HL-60/S4 treated with phorbol 12-myristate 13-acetate at 8.2 ng/mL for 4 days and 3 days (cell line): Measurements from ENCODE around the gene BCAT1.
"Not testable (repeated sequence)": the region's sequence is repeated elsewhere in the genome, so short reads cannot be mapped to it uniquely, and the experiment has no call there.

Experiments used
- in situ Hi-C: fragments of 300-500 bp; cut with MboI; formaldehyde crosslinking; loops from 2 replicates; pipeline ENCODE4 v1.15.0; 2022; ENCODE audit warnings: low sequenced_read_pairs

The BCAT1 gene

DNA sequence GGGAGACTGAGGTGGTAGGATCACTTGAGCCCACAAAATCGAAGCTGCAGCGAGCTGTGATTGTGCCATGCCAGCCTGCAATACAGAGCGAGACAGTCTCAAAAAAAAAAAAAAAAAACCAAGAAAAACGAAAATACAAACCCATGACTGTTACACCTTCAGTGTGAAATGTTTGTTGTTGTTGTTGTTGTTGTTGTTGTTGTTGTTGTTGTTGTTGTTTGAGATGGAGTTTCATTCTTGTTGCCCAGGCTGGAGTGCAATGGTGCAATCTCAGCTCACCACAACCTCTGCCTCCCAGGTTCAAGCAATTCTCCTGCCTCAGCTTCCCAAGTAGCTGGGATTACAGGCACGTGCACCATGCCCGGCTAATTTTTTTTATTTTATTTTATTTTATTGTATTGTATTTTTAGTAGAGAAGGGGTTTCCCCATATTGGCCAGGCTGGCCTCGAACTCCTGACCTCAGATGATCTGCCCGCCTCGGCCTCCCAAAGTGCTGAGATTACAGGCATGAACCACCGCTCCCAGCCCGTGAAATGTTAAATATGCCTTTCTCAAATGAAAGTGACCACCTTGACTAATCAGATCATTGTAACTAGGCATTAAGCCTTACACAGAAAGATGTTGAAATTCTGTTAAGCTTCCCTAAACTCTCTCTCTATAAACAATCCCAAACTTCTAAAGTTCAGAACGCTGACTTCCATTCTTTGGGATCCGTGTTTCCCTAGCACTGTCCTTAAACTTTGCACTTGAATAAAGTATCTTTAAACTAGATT lies 20.2 kb downstream of the BCAT1 start:
- in situ Hi-C loops = not testable (repeated sequence)

DNA sequence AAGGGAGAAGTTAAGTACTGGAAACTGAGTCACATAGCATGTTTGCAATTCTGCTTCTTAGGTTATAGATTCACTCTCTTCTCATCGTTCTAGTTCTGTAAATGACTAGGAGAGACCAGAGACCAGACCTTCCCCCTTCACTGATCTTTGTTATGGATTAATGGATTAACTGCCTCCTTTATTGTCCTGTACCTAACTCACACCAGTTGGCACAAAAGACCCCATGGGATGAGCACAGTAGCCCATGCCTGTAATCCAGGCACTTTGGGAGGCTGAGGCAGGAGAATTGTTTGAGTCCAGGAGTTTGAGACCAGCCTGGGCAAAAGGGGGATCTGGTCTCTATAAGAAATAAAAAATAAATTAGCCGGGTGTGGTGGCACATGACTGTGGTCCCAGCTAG lies 20.8 kb downstream of the BCAT1 start:
- in situ Hi-C loops = no loop called here

DNA sequence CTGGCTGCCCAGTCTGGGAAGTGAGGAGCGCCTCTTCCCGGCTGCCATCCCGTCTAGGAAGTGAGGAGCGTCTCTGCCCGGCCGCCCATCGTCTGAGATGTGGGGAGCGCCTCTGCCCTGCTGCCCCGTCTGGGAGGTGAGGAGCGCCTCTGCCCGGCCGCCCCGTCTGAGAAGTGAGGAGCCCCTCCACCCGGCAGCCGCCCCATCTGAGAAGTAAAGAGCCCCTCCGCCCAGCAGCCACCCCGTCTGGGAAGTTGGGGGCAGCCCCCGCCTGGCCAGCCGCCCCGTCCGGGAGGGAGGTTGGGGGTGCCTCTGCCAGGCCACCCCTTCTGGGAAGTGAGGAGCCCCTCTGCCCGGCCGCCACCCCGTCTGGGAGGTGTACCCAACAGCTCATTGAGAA lies 22.8 kb downstream of the BCAT1 start:
- in situ Hi-C loops = not testable (repeated sequence)

DNA sequence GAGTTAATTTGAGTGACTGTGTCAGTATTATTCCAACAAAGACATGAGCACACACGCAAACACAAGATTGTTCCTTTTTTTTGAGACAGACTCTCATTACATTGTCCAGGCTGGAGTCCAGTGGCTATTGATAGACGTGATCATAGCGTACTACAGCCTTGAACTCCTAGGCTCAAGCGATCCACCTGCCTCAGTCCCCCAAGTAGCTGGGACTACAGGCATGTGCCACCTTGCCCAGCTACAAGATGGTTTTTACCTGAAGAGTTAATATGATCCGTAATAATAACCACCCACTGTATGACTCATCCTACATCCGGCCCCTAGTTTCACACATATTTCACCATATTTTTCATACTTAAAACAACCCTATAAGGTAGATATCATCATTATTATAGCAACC lies 26.8 kb downstream of the BCAT1 start:
- in situ Hi-C loops = no loop called here

DNA sequence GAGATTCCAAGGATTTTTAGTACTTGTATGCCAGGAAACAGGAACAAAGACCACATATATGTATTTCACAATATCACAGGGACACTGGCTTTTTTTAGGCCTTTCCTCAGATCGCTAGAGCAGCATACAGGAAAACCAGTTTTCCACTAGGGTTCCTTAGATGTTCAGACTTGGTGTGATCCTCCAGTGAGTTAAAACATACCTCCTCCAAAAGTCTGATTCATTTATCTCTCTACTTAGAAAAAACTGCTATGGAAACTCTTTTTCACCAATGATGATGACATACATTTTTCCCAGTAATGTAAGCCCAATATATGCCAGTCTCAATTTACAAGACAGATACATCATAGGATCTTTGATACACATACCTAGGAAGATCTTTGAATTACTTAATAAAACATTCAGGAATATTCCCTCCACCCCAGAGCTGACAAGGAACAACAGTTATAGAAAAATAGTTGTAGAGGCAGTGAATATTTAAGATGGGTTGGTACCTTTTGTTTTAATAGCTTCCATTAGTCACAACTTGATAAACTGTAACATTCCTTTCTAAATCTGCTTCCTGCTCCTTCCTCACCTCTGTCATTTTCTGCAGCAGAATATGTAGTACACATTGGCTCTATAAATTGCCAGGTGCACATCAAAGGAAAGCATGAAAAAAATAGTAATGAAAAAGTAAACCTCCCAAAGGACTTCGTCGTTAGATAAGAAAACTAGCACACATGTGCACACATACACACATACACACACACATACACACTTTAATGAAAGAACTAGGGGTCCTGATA lies 27.5 kb downstream of the BCAT1 start:
- in situ Hi-C loops = no loop called here

DNA sequence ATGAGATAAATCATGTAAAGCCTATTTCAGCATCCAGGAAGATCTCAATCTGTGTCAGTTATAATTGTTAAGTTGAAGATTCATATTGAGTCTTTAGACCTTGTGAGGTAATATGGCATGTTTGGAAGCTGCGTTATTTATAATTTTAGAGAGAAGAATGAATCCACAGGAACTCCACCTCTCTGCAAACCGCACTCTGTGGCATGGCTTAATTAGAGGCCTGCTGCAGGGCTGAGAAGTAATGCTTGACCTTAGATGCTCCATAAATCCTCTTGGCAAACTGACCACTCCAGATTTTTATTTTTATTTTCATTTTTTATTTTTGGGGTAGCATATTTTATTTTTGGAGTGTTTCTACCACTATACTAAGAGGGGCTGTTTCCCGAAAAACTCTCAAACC lies 28.8 kb downstream of the BCAT1 start:
- in situ Hi-C loops = no loop called here

DNA sequence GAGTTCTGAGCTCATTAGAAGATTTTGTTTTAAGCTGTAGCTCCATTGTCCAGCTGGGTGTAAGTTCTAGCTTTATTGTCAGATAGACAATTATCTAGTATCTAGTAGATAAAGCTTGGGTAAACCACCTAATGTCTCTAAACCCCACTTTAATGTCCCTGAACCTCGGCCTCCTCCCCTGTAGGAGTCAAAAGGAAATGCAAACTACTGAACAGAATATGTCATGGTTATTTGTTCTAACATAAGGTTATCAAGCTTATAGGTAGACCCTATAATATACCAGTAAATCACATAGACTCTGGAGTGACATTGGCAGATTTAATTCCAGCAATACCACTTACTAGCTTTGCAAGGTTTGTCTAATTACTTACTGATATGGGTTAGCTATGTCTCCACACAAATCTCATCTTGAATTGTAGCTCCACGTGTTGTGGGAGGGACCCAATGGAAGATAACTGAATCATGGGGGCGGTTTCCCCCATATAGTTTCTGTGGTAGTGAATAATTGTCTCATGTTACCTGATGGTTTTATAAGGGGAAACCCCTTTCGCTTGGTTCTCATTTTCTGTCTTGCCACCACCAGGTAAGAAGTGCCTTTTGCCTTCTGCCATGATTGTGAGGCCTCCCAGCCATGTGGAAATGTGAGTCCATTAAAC lies 29.4 kb downstream of the BCAT1 start:
- in situ Hi-C loops = no loop called here

DNA sequence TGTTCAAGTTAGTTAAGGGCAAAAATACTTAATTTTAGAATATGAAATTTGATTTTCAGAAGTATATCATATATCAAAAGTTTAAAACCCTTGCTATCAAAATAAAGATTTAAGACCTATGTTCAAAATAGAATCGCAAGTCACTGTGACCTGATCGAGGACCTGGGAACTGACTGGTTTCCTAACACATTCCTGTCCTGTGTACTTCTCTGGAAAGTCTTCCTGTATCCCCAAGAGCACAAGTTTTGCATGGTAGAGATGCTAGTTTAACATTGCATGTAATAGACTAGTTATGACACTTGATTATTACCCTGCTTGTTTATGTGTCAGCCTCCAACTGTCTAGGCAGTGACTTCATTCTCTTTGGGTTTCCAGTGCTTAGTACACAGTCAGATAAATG lies 30.3 kb downstream of the BCAT1 start:
- in situ Hi-C loops = no loop called here

DNA sequence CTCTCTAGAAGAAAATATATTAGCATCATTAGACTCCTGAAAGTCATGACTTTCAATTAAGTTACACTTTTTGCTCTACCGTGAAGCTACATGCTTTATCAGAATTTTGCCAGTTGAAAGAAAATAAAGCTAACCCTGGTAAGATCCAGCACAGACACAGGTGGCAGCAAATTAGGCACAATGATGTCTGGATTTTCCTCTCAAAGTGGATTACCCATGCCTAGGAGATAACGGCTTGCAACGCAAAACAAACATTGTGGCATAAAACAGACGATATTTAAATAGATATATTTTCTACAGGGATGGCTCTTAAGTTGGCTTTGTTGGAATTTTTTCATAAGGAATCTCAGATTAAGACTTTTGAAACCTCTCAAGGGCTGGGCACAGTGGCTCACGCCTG lies 33.4 kb downstream of the BCAT1 start:
- in situ Hi-C loops = no loop called here

DNA sequence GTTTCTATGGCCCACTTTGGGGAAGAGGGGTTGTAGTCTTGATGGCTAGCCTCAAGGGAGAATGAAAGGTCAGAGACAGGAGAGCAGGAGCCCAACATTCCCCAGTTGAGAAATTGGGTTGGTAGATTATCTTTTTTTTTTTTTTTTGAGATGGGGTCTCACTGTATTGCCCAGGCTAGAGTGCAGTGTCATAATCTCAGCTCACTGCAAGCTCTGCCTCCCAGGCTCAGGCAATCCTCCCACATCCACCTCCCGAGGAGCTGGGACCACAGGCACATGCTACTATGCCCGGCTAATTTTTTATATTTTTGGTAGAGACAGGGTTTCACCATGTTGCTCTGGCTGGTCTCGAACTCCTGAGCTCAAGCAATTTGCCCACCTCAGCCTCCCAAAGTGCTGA lies 34.9 kb downstream of the BCAT1 start:
- in situ Hi-C loops = no loop called here

DNA sequence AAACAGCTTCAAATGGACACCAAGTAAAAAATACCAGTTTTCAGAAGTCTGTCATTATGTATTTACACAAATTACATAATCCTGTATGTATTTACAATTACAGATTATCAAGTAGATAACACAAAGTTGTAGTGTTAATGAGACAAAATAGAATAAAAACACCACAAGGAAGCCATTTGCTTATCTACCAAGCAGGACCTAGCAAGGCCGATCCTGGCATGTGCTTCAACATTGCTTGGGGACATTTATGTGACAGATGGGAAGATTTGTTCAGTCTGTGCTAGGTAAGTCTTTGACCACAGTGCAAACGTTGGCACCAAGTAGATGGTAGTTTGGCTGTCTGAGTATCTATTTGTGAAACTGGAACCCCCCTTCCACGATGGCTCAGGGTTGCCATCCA lies 35.8 kb downstream of the BCAT1 start:
- in situ Hi-C loops = no loop called here

DNA sequence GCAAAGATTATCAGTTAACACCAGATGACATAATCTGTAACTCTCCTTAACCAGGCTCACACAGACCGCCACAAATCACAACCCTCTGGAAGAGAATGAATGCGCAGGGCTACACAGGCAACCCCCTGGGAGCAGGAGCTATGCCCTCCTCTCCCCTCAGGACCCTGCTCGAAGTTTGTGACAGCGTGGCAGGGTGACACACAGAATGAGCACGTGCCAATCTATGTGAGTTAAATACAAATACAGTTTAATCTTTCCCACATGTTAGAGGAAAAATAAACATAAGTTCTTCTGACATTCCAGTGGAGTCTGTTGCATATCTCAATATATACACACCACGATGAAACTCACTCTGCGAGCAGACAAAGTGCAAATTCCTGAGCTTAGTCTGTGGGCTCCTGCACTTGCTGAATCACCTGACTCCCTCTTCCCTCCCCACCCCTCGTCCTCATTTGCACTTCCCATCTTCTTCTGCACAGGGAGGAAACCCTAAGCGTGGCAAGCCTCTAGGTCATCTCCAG lies 37.6 kb downstream of the BCAT1 start:
- in situ Hi-C loops = no loop called here

DNA sequence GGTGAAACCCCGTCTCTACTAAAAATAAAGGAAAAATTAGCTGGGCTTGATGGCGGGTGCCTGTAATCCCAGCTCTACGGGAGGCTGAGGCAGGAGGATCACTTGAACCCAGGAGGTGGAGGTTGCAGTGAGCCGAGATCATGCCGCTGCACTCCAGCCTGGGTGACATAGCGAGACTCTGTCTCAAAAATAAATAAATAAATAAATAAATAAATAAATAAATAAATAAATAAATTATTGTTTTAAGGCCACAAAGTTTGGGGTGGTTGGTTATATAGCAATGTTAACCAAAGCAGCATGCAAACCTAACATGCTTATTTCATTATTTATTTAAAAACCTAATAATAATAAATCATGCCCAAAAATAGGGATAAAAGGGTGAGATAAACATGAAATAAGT lies 38.7 kb downstream of the BCAT1 start:
- in situ Hi-C loops = not testable (repeated sequence)

DNA sequence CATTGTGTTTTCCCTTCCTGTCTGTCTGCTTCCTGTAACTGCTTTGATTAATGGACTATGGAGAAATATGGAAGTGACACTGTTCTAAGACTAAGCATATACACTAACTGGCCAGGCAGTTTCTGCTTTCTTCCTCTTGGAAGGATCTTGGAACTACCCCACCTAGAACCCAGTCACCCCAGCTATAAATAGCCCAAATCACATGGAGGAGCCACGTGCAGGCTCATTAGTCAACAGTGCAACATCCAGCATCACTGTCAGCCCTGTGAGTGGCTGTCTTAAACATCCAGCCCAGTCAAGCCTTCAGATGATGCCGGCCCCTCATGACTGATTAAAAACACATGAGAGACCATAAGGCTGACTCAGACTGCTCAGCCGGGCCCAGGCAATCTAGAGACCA lies 39.2 kb downstream of the BCAT1 start:
- in situ Hi-C loops = no loop called here

DNA sequence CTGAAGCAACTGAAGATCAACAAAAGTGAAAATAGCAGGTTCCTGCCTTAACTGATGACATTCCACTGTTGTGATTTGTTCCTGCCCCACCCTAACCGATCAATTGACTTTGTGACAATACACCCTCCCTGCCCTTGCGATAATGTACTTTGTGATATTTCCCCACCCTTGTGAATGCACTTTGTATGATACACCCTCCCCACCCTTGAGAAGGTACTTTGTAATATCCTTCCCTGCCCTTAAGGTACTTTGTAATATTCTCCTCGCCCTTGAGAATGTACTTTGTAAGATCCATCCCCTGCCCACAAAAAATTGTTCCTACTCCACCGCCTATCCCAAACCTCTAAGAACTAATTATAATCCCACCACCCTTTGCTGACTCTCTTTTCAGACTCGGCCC lies 41.4 kb downstream of the BCAT1 start:
- in situ Hi-C loops = no loop called here

DNA sequence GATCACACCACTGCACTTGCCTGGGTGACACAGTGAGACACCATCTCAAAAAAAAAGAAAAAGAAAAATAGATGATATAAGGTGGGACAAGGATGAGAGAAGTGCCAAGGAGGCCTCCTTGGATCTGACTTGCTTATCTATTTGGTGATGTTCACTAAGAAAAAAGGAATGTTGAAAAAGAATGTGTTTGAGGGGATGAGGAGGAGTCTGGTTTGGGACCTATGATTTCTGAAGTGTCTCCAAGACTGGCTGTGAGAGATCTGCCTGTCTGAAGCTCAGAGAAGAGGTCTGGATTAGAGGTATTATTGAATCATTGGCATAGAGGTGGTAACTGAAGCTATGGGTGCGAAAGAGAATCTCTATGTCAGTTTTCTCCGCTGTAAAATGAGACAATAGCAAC lies 42.8 kb downstream of the BCAT1 start:
- in situ Hi-C loops = no loop called here

DNA sequence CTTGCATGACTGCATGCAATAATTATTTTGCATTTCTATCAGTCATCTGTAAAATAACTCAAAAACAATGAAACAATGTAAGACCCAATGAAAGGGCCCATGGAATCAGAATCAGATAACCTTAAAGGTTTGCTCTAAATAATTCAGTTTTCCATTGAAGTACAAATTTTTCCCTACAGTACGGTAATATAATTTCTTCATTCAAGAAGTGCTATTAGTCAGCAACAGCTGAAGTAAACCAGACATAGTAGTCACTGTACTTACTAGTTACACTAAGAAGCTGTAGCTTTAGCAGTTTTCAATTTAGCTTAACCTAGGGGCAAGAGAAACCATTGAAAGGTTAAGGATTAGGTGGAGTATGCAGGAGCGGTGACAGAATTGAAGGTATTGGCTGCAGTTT lies 43.5 kb downstream of the BCAT1 start:
- in situ Hi-C loops = no loop called here

DNA sequence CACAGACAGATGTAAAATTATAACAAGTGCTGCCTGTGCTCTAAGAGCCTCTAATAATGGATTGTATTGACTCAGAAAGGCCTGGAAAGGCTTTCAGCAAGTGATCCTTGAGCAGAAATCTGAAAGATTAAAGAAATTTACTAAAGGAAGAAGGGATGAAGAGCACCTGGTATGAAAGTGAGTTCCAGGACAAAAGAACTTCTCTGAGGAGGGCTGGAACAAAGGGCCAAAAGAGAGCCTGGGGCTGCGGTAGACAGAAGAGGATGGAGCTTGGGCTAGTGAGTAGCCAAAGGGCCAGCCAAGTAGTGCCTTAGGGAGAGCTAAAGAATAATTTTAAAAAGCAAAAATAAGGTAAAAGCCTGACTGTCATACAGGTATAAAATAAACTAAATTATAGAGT lies 44.0 kb downstream of the BCAT1 start:
- in situ Hi-C loops = no loop called here

DNA sequence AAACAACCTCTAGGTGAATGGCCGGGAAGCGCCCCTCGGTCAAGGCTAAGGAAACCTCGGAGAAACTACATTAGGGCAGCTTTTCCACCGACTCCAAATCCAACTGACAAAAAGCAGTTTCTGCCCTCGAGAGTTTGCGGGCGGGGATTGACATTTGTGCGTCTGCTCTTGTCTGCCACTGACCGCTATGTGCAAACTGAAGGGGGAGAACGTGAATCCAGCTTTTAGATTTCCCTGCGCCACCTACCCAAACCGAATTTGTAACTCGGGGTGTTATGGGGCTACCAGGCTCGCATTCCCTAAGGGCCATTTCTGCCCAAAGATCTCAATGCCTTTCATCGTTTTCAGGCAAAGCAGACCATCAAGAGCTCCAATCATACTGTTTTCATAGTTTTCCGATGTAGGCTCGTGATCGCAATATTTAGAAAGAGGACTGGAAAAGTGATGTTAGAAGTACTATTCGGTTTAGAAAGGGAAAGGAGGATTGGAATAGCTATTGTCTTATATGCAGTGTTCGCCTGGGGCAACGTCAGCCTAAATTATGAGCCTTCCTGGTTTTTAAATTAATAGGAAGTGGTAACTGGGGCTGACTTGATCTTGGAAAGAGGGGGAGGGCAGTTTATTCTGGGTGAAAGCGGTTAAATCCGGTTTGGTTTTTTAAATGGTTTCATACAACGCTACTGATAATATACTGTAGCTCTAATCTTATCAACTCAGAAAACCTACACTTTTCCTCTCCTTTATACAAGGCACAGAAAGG lies 45.4 kb downstream of the BCAT1 start:
- in situ Hi-C loops = no loop called here

DNA sequence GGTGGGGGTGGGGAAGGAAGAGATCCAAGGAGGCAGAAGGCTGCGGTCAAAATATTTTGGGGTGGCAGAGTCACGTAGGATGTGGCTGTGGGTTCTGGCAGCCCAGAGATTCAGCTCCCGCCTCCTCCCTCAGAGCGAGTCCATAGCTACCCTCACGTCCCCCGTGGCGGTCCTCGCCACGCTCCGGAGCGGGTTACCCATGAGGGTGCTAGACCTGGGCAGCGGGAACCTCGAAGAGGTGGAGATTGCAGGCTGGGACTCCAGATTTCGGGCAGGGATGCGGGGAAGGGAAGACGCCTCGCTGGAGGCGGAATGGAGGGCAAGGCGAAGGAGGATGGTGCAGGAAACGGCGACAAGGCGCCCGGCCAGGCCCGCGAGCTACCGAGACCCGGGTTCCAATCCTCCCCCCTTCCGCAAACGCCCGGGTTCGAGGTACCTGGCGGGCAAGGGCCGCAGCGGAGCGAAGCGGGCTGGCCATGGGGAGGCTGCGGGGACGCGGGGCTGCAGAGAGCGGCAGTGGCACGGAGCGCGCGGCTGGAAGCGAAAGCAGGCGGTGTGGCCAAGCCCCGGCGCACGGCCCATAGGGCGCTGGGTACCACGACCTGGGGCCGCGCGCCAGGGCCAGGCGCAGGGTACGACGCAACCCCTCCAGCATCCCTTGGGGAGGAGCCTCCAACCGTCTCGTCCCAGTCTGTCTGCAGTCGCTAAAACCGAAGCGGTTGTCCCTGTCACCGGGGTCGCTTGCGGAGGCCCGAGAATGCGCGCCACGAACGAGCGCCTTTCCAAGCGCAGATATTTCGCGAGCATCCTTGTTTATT lies 46.2 kb downstream of the BCAT1 start:
- in situ Hi-C loops = no loop called here
